Mononuclear cell (primary cell): Measurements from ENCODE around the gene RHCG. TPM values are rescaled to one million over a fixed set of nuclear protein-coding genes. Genes with fewer than 3 reads are reported as not detected.

Experiments
- H3K27me3 ChIP-seq: 2 replicates; pipeline ENCODE4 v1.6.0; 2011; ENCODE audit warnings: low read length, control low read depth; ENCODE audit not compliant: insufficient read depth
- H3K4me1 ChIP-seq: 2 replicates; pipeline ENCODE4 v1.5.1; 2011; ENCODE audit warnings: mild to moderate bottlenecking, low read length, control low read depth; ENCODE audit not compliant: insufficient read depth
- H3K4me3 ChIP-seq: 2 replicates; pipeline ENCODE4 v1.5.1; 2011; ENCODE audit warnings: mild to moderate bottlenecking, low read length, moderate library complexity
- H3K9me3 ChIP-seq: 2 replicates; pipeline ENCODE4 v1.5.1; 2011; ENCODE audit warnings: low read depth, mild to moderate bottlenecking, control low read depth, low read length
- total RNA-seq: library from RNA; depleted of rRNA; stranded (reverse); fragments of >200 nt; gene quantifications from one replicate; pipeline ENCODE4 v1.2.3, GENCODE V29; 2012

RHCG gene
- total RNA-seq, 1 donor, result not detected

- Histone ChIP-seq H3K4me3 (no peak overlapping the region), H3K9me3 (no peaks in the 10 kb centered on the region), H3K27me3 (peaks cover 11% of the 10 kb centered on the region), H3K4me1 (peaks cover 7% of the 10 kb centered on the region)
These were observed 67.4 kb downstream of the RHCG start for GRCh38 chr15:89429023-89429422.

GRCh38 chr15:89428246-89428645 is 68.1 kb downstream of the RHCG start:
- no peak overlapping the region for H3K4me3 ChIP-seq
- peaks cover 11% of the 10 kb centered on the region for H3K27me3 ChIP-seq
- no peaks in the 10 kb centered on the region for H3K9me3 ChIP-seq
- peaks cover 7% of the 10 kb centered on the region for H3K4me1 ChIP-seq

- peaks cover 7% of the 10 kb centered on the region for H3K4me1 ChIP-seq
- no peak overlapping the region for H3K4me3 ChIP-seq
- H3K27me3 ChIP-seq, result peaks cover 15% of the 10 kb centered on the region
- H3K9me3 ChIP-seq, result no peaks in the 10 kb centered on the region
These were observed 69.9 kb downstream of the RHCG start for GRCh38 chr15:89426500-89426899.

- Histone ChIP-seq H3K4me1 (no peaks in the 10 kb centered on the region), H3K9me3 (no peaks in the 10 kb centered on the region), H3K27me3 (peaks cover 20% of the 10 kb centered on the region), H3K4me3 (no peak overlapping the region)
These were observed 72.4 kb downstream of the RHCG start for GRCh38 chr15:89423981-89424380.

Other genes with a start within 250 kb of the RHCG start
- 84.7 TPM for gene POLG, start 161.8 kb downstream of the RHCG start, total RNA-seq
- gene TICRR, start 78.9 kb upstream of the RHCG start, total RNA-seq, result 0.10 TPM
- gene KIF7, start 158.9 kb upstream of the RHCG start, total RNA-seq, result 0.21 TPM
- under 0.01 TPM for gene PLIN1, start 182.8 kb upstream of the RHCG start, total RNA-seq
- 0.42 TPM for gene PEX11A, start 194.2 kb upstream of the RHCG start, total RNA-seq
- not detected for gene WDR93, start 194.2 kb upstream of the RHCG start, total RNA-seq